Stimulated activated naive B cell treated with anti-CD40 and anti-IgM and Interleukin-4, amounts not matched to agents 10 μg/mL and 1 μg/mL and 100 μg/mL, for 72 hours (primary cell): Measurements from ENCODE around the gene INPP1.

Experiments
- ATAC-seq, 2 donors: fragments of 150-1000 bp; cut with Tn5 transposase; replicated peaks; 2 replicates each; pipeline ENCODE4 v1.10.0; 2021; ENCODE audit warnings: moderate library complexity in 1 of 2
- DNase-seq: peaks from one replicate; pipeline ENCODE4 v3.0.0; 2021
- H3K27ac Mint-ChIP-seq: one replicate; pipeline ENCODE4 v1.8.0; 2022; ENCODE audit warnings: mild to moderate bottlenecking, mixed read lengths
- H3K27me3 Mint-ChIP-seq, 2 donors: one replicate each; pipeline ENCODE4 v1.8.0; 2022; ENCODE audit warnings: mixed read lengths in 2 of 2
- H3K36me3 Mint-ChIP-seq, 2 donors: one replicate each; pipeline ENCODE4 v1.8.0; 2022; ENCODE audit warnings: mixed read lengths in 2 of 2, mild to moderate bottlenecking in 1 of 2
- H3K4me1 Mint-ChIP-seq, 2 donors: one replicate each; pipeline ENCODE4 v1.8.0; 2022; ENCODE audit warnings: mixed read lengths in 2 of 2, mild to moderate bottlenecking in 1 of 2
- H3K4me3 Mint-ChIP-seq, 2 donors: one replicate each; pipeline ENCODE4 v1.8.0; 2022; ENCODE audit warnings: mild to moderate bottlenecking in 2 of 2, mixed read lengths in 2 of 2, moderate library complexity in 1 of 2
- H3K9me3 Mint-ChIP-seq, 2 donors: one replicate each; pipeline ENCODE4 v1.8.0; 2022; ENCODE audit warnings: mixed read lengths in 2 of 2, mild to moderate bottlenecking in 1 of 2

Gene INPP1

GRCh38 chr2:190360965-190361364 lies 17.6 kb downstream of the INPP1 start:
- Mint-ChIP-seq H3K9me3 (no peaks in the 10 kb centered on the region), H3K27ac (no peak overlapping the region), H3K27me3 (no peaks in the 10 kb centered on the region), H3K4me3 (no peak overlapping the region), H3K36me3 (no peaks in the 10 kb centered on the region), H3K4me1 (peaks cover 9 to 19% of the 10 kb centered on the region in 2 donors)
- ATAC-seq: no peak
- DNase-seq: no peak

- Mint-ChIP-seq H3K4me1 (peaks cover 9 to 19% of the 10 kb centered on the region in 2 donors), H3K4me3 (no peak overlapping the region), H3K27ac (no peak overlapping the region), H3K9me3 (no peaks in the 10 kb centered on the region), H3K36me3 (no peaks in the 10 kb centered on the region), H3K27me3 (no peaks in the 10 kb centered on the region)
- ATAC-seq (no peak), DNase-seq (no peak)
These were observed 18.2 kb downstream of the INPP1 start for GRCh38 chr2:190361572-190361971.

DNA sequence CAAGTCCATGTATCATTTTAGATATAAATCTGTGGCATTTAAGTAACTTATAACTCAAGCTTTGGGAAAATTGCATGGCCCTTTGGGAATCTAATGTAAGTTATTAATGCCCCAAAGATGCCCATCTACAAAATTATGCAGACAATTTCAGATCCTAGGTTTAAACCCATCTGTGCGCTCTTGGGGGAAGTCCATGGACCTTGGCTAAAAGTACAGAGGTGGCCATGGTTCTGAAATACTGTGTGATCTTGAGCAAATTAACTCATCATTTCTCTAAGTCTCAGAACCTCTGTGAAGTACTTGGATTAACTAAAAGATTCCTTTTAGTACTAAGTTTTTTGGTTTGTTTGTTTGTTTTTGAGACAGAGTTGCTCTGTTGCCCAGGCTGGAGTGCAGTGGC lies 19.5 kb downstream of the INPP1 start:
- Mint-ChIP-seq H3K36me3 (peaks cover 2% of the 10 kb centered on the region in 2 donors), H3K27ac (no peak overlapping the region), H3K27me3 (no peaks in the 10 kb centered on the region), H3K9me3 (no peaks in the 10 kb centered on the region), H3K4me1 (peaks cover 9 to 19% of the 10 kb centered on the region in 2 donors), H3K4me3 (no peak overlapping the region)
- ATAC-seq (no peak), DNase-seq (no peak)

DNA sequence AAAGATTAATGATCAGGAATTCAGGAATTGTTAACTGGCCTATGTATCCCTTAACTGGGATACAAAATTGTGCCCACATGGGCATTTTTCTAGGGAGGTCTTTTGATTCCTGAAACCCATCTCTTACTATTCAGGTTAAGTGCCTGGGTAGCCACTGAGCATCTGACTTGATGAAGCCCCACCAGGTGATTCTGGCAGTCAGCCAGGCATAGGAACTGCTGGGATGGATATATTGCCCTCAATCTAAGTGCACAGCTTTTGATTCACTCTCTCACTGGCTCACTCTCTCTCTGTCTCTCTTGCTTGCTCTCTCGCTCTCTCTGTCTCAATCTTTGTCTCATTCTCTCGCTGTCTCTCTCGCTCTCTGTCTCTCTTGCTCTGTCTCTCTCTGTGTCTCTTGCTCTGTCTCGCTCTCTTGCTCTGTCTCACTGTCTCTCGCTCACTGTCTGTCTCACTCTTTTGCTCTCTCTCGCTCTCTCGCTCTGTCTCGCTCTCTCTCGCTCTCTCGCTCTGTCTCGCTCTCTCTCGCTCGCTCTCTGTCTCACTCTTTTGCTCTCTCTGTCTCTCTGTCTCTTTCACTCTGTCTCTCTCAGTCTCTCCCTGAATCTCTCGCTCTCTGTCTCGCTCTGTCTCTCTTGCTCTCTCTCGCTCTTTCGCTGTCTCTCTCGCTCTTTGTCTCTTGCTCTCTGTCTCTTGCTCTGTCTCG lies 22.3 kb downstream of the INPP1 start:
- Mint-ChIP-seq H3K36me3 (peaks cover 5 to 9% of the 10 kb centered on the region in 2 donors), H3K4me3 (no peak overlapping the region), H3K27ac (no peak overlapping the region), H3K4me1 (peaks cover 0 to 3% of the 10 kb centered on the region in 2 donors), H3K9me3 (no peaks in the 10 kb centered on the region), H3K27me3 (no peaks in the 10 kb centered on the region)
- ATAC-seq (no peak), DNase-seq (no peak)

GRCh38 chr2:190366248-190366753 lies 22.9 kb downstream of the INPP1 start:
- no peak overlapping the region for H3K4me3 Mint-ChIP-seq
- no peak overlapping the region for H3K27ac Mint-ChIP-seq
- no peak for DNase-seq
- H3K9me3 Mint-ChIP-seq: no peaks in the 10 kb centered on the region
- H3K36me3 Mint-ChIP-seq: peaks cover 5 to 9% of the 10 kb centered on the region in 2 donors
- H3K27me3 Mint-ChIP-seq: no peaks in the 10 kb centered on the region
- H3K4me1 Mint-ChIP-seq: peaks cover 0 to 3% of the 10 kb centered on the region in 2 donors
- ATAC-seq: no peak

DNA sequence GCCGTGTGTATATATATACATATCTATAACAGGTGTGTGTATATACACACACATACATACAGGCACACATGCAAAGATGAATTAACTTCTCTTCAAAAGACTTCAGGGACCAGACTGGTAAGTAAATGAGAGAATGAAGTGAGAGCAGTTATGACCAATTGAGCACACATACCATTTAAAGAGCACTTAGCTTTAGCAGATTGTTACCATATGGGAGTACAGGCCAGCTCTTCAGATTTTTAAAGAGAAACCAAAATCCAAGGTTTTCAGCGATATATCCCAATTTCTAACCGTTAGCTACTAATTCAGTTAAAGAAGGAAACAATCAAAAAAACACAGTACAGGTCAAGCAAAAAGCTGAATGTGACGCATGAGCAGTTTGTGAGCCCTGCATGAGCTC lies 23.7 kb downstream of the INPP1 start:
- H3K4me3 Mint-ChIP-seq: no peak overlapping the region
- no peak overlapping the region for H3K27ac Mint-ChIP-seq
- H3K27me3 Mint-ChIP-seq: no peaks in the 10 kb centered on the region
- DNase-seq: no peak
- H3K4me1 Mint-ChIP-seq: peaks cover 1 to 2% of the 10 kb centered on the region in 2 donors
- H3K36me3 Mint-ChIP-seq: peaks cover 5 to 9% of the 10 kb centered on the region in 2 donors
- H3K9me3 Mint-ChIP-seq: no peaks in the 10 kb centered on the region
- no peak for ATAC-seq

- H3K4me1 Mint-ChIP-seq: peaks cover 0 to 5% of the 10 kb centered on the region in 2 donors
- peaks cover 5 to 9% of the 10 kb centered on the region in 2 donors for H3K36me3 Mint-ChIP-seq
- no peak overlapping the region for H3K27ac Mint-ChIP-seq
- H3K4me3 Mint-ChIP-seq: no peak overlapping the region
- no peaks in the 10 kb centered on the region for H3K27me3 Mint-ChIP-seq
- no peaks in the 10 kb centered on the region for H3K9me3 Mint-ChIP-seq
- DNase-seq: no peak
- ATAC-seq: no peak
These were observed 26.2 kb downstream of the INPP1 start for GRCh38 chr2:190369635-190370034.

DNA sequence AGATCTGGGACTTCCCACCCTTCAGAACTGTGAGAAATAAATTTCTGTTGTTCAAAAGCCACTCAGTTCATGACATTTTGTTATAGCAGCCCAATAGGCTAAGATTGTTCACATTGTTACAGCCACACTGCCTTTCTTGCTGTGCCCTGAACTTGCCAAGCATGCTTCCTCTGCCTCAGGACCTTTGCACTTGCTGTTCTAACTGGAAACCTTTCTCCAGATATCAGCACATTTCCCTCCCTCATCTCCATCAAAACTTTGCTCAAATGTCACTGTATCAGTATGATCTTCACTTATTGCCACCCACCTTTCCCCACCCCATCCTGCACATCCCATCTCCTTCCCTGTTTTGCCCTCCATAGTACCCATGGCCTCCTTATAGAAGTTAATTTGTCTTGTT lies 32.7 kb downstream of the INPP1 start:
- DNase-seq (no peak), ATAC-seq (no peak)
- peaks cover 0 to 3% of the 10 kb centered on the region in 2 donors for H3K9me3 Mint-ChIP-seq
- peaks cover 0 to 7% of the 10 kb centered on the region in 2 donors for H3K27me3 Mint-ChIP-seq
- H3K4me3 Mint-ChIP-seq: no peak overlapping the region
- H3K36me3 Mint-ChIP-seq: no peaks in the 10 kb centered on the region
- peaks cover 0 to 5% of the 10 kb centered on the region in 2 donors for H3K4me1 Mint-ChIP-seq
- no peak overlapping the region for H3K27ac Mint-ChIP-seq

DNA sequence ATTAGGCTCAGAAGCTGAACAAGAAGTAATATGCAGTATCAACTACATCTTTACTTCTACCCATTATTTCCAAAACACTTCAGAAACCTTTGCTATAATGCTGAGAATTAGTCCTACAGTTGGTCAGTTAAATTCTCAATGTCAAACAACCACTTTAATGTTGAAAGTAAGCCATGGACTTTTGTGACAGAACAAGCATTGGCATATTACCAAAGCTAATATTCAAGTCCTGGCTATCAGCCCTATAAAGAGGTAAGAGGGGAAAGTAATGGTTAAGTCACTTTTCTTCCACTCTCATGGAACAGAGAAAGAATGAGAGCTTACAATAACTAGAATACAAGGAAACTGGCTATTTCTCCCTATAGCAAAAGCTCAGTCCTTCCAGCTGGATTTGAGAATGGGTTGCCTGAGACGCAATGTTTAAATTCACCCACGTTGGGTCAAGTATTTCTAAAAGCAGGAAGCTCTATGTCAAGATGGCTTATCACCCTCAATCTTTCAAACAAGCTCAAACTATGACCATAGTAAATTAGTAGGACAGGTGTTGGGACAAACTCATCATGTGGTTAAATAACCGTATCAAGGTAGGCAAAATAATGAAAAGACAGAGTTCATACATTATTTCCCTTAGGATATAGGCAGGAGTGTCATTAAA lies 33.3 kb downstream of the INPP1 start:
- H3K4me1 Mint-ChIP-seq: peaks cover 0 to 5% of the 10 kb centered on the region in 2 donors
- H3K4me3 Mint-ChIP-seq: no peak overlapping the region
- H3K36me3 Mint-ChIP-seq: no peaks in the 10 kb centered on the region
- DNase-seq (no peak), ATAC-seq (no peak)
- H3K9me3 Mint-ChIP-seq: peaks cover 0 to 3% of the 10 kb centered on the region in 2 donors
- peaks cover 0 to 7% of the 10 kb centered on the region in 2 donors for H3K27me3 Mint-ChIP-seq
- H3K27ac Mint-ChIP-seq: no peak overlapping the region

DNA sequence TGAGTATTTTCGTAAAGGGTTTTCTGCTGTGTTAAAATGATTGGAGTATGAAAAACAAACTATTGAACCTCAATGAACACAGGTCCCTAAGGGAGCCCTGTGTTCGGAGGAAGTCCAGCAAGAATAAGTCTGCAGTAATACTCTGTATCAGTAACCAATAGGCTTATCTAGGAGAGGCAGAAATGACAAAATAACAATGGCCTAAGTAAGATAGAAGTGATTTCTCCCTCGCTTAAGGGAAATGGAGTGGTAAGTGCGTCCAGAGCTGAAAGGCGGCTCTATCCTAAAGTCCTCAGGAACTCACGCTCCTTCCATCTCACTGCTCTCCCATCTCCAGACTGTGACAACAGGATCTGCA lies 35.5 kb downstream of the INPP1 start:
- Mint-ChIP-seq H3K9me3 (peaks cover 0 to 3% of the 10 kb centered on the region in 2 donors), H3K4me3 (no peak overlapping the region), H3K27ac (no peak overlapping the region), H3K36me3 (no peaks in the 10 kb centered on the region), H3K4me1 (no peaks in the 10 kb centered on the region), H3K27me3 (peaks cover 0 to 7% of the 10 kb centered on the region in 2 donors)
- DNase-seq (no peak), ATAC-seq (no peak)

DNA sequence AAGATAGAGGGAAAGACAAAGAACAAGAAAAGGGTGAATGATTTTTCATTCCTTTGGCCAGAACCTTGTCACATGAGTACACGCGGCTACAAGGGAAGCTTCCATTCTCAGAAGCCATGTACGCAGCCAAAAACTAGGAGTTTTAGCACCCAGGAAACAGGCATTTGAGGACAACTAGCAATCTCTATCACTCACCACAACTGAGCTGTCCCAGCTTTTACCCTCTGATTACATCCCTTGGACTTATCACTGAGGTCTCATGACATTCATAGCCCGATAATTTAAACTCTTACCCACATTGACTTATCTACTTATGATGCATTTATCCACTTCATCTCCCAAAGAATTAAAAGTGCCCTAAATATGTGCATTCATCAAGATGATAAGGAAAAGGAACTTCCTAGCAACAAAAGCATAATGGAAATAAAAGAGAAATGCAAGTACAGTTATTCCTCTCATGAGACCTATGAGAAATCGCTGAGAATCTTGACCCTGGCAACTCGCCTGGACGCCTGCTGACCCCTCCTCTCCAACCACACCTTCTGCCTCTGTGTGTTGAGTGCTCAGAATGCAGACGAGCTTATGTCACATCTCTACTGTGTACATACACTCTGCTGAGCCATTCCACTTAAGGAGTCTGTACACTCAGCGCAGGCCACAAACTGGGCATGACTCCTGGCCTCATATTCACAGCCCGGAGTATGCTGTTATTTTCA lies 36.0 kb downstream of the INPP1 start:
- H3K4me1 Mint-ChIP-seq: no peaks in the 10 kb centered on the region
- ATAC-seq (no peak), DNase-seq (no peak)
- peaks cover 0 to 7% of the 10 kb centered on the region in 2 donors for H3K27me3 Mint-ChIP-seq
- no peak overlapping the region for H3K27ac Mint-ChIP-seq
- no peaks in the 10 kb centered on the region for H3K36me3 Mint-ChIP-seq
- no peak overlapping the region for H3K4me3 Mint-ChIP-seq
- peaks cover 0 to 3% of the 10 kb centered on the region in 2 donors for H3K9me3 Mint-ChIP-seq

- H3K27ac Mint-ChIP-seq: no peak overlapping the region
- ATAC-seq: no peak
- H3K36me3 Mint-ChIP-seq: no peaks in the 10 kb centered on the region
- no peak for DNase-seq
- H3K4me1 Mint-ChIP-seq: no peaks in the 10 kb centered on the region
- peaks cover 0 to 3% of the 10 kb centered on the region in 2 donors for H3K9me3 Mint-ChIP-seq
- H3K27me3 Mint-ChIP-seq: peaks cover 0 to 6% of the 10 kb centered on the region in 2 donors
- no peak overlapping the region for H3K4me3 Mint-ChIP-seq
These were observed 37.6 kb downstream of the INPP1 start for GRCh38 chr2:190380962-190381412.

DNA sequence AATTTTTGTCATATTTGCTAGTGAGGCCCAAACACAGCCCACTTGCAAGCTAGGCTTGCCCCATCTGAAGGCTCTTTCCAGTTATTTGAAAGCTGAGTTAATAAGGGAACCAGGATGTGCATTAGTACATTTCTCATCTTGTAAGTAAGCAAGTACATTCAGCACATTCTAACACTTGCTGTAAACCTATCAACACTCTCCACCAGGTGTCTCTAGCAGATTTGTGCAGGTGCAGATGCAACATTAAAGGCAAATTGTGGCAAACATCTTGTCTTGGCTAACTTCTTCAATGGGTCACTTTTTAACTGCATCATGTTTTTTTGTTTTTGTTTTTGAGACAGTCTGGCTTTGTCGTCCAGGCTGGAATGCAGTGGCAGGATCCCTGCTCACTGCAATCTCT lies 39.5 kb downstream of the INPP1 start:
- ATAC-seq: peak; percentile 78 to 80
- Mint-ChIP-seq H3K4me3 (no peak overlapping the region), H3K36me3 (no peaks in the 10 kb centered on the region), H3K27ac (no peak overlapping the region), H3K9me3 (no peaks in the 10 kb centered on the region), H3K27me3 (no peaks in the 10 kb centered on the region), H3K4me1 (no peaks in the 10 kb centered on the region)
- DNase-seq: no peak

DNA sequence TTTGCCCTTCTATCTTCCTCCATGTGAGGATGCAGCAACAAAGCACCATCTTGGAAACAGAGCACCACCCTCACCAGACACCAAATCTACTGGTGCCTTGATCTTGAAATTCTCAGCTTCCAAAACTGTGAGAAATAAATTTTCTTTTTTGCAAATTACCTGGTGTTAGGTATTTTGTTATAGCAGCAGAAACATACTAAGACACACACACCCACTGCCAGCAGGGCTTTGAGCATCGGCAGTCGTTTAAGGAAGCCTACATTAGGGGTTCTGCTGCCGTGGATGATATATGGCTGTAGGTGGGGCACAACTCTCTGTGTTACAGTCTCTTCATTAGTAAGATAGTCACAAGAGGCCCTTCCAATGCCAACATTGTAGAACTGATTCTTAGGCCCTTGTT lies 44.0 kb downstream of the INPP1 start:
- ATAC-seq (no peak), DNase-seq (no peak)
- Mint-ChIP-seq H3K27me3 (peaks cover 0 to 8% of the 10 kb centered on the region in 2 donors), H3K27ac (no peak overlapping the region), H3K9me3 (no peaks in the 10 kb centered on the region), H3K4me3 (no peak overlapping the region), H3K4me1 (no peaks in the 10 kb centered on the region), H3K36me3 (no peaks in the 10 kb centered on the region)
